ENCODE measurements around the gene SPIRE2.

SPIRE2 gene

DNA sequence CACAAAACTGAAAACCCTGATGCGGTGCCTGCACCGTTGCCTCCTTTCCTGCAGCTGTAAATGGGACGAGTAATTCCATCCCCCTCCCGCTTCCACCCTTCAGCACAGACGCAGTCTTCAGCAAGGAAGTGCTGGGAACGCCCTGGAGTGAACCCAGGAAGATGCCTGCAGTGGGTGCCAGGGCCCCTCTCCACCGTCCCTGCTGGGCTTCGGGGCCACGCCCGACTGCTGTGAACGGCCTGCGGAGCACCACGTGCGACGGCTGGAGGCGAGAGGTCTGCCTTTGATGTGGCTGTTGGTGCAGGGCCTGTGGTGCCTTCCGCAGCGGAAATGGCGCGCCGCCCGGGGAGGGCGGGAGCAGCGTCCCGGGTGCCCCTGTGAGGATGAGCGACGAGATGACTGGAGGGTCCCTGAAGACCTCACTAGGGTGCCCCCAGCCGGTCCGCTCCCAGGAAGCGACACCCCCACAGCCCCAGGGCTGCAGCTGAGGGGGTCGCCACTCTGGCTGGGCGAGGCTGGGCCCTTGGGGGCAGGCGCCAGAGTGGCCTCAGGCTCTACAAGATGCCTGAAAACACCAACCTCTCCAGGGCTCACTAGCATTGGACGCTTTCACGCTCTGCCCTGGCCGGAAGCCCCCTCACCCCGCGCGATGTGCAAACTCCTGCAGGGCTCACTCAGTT lies 89.6 kb downstream of the SPIRE2 start:
- DNase-seq = peak; percentile 78

DNA sequence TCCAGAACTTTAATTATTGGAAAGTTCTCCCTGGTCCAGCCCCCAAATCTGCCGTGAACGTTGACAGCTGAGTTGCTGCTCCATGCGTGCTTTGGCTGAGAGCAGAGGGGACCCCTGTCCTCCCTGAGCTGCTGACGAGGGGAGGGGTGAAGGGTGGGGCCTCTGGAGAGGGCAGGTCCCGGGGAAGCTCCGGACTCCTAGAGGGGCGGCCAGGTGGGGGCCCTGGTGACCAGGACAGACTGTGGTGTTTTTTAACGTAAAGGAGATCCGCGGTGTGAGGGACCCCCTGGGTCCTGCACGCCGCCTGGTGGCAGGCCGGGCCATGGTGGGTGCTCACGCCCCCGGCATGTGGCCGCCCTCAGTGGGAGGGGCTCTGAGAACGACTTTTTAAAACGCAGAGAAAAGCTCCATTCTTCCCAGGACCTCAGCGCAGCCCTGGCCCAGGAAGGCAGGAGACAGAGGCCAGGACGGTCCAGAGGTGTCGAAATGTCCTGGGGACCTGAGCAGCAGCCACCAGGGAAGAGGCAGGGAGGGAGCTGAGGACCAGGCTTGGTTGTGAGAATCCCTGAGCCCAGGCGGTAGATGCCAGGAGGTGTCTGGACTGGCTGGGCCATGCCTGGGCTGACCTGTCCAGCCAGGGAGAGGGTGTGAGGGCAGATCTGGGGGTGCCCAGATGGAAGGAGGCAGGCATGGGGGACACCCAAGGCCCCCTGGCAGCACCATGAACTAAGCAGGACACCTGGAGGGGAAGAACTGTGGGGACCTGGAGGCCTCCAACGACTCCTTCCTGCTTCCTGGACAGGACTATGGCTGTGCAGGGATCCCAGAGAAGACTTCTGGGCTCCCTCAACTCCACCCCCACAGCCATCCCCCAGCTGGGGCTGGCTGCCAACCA lies 90.4 kb downstream of the SPIRE2 start, which contains the start of gene MC1R:
Gene MC1R, plus strand, starts transcription at position 410 of the 895 bp plus-strand sequence. Its CDS starts 397 bp downstream, at position 807.
- no peak for DNase-seq

DNA sequence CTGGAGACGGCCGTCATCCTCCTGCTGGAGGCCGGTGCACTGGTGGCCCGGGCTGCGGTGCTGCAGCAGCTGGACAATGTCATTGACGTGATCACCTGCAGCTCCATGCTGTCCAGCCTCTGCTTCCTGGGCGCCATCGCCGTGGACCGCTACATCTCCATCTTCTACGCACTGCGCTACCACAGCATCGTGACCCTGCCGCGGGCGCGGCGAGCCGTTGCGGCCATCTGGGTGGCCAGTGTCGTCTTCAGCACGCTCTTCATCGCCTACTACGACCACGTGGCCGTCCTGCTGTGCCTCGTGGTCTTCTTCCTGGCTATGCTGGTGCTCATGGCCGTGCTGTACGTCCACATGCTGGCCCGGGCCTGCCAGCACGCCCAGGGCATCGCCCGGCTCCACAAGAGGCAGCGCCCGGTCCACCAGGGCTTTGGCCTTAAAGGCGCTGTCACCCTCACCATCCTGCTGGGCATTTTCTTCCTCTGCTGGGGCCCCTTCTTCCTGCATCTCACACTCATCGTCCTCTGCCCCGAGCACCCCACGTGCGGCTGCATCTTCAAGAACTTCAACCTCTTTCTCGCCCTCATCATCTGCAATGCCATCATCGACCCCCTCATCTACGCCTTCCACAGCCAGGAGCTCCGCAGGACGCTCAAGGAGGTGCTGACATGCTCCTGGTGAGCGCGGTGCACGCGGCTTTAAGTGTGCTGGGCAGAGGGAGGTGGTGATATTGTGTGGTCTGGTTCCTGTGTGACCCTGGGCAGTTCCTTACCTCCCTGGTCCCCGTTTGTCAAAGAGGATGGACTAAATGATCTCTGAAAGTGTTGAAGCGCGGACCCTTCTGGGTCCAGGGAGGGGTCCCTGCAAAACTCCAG lies 91.5 kb downstream of the SPIRE2 start:
- DNase-seq = no peak

DNA sequence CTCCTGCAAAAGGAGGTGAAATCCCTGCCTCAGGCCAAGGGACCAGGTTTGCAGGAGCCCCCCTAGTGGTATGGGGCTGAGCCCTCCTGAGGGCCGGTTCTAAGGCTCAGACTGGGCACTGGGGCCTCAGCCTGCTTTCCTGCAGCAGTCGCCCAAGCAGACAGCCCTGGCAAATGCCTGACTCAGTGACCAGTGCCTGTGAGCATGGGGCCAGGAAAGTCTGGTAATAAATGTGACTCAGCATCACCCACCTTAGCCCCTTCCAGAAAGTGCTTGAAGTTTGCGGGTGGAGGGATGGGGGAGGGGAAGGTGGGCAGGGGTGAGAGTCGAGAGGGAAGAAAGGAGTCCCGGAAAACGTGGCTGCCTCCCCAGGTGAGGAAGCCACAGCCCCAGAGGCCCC lies 92.4 kb downstream of the SPIRE2 start:
- DNase-seq = no peak
